ENCODE results near the gene KLHL10.

DNA sequence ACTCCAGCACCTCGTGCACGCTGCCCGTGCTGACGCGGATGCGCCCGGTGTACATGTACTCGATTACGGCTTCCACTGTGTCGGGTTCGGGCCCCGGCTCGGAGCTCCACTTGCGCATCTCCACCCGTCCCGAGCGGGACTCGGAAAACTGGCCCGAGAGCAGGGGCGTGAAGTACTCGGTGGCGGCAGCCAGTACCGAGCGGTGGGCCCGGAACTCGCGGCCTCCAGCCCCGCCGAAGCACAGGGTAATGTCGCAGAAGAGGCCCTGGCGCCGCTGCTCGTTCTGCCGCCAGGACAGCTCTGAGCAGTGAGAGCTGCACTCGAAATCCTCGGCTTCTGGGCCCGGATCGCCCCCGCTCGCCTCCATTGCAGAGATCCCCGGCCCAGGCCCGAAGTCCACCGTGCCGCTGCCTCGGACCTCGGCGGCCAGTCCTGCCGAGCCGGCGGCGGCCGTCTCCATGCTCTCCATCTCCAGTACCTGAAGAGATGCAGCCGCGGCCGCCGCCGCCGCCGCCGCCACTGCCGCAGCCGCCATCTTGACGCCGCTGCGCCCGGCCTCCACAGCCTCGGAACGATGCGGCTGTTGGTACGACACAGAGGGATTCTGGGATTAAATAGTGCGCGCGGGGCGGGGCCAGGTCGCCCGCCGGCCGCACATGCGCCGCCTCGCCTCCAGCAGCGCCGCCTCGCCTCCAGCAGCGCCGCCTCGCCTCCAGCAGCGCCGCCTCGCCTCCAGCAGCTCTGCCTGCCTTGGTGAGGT is 27.4 kb downstream of the KLHL10 start, which contains the start of gene KLHL11:
- TF ChIP-seq, protein P1, sequence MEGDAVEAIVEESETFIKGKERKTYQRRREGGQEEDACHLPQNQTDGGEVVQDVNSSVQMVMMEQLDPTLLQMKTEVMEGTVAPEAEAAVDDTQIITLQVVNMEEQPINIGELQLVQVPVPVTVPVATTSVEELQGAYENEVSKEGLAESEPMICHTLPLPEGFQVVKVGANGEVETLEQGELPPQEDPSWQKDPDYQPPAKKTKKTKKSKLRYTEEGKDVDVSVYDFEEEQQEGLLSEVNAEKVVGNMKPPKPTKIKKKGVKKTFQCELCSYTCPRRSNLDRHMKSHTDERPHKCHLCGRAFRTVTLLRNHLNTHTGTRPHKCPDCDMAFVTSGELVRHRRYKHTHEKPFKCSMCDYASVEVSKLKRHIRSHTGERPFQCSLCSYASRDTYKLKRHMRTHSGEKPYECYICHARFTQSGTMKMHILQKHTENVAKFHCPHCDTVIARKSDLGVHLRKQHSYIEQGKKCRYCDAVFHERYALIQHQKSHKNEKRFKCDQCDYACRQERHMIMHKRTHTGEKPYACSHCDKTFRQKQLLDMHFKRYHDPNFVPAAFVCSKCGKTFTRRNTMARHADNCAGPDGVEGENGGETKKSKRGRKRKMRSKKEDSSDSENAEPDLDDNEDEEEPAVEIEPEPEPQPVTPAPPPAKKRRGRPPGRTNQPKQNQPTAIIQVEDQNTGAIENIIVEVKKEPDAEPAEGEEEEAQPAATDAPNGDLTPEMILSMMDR (IDR thresholded peaks at IDR 0.05; ENCODE audit: low read depth, low read length, missing input control): peak; percentile 12
- TF ChIP-seq SP1 (IDR thresholded peaks at IDR 0.05): peak; percentile 10
- TF ChIP-seq, protein P2, sequence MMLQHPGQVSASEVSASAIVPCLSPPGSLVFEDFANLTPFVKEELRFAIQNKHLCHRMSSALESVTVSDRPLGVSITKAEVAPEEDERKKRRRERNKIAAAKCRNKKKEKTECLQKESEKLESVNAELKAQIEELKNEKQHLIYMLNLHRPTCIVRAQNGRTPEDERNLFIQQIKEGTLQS (IDR thresholded peaks at IDR 0.05): no peak
- TF ChIP-seq RAD21 (IDR thresholded peaks at IDR 0.05): no peak
- no peak for TF ChIP-seq TAF1 (conservative IDR thresholded peaks at IDR 0.05)
- no peak for TF ChIP-seq HNF4A (conservative IDR thresholded peaks at IDR 0.05)
- peak; percentile 89 for TF ChIP-seq YY1 (IDR thresholded peaks at IDR 0.05)
- TF ChIP-seq, protein P3, sequence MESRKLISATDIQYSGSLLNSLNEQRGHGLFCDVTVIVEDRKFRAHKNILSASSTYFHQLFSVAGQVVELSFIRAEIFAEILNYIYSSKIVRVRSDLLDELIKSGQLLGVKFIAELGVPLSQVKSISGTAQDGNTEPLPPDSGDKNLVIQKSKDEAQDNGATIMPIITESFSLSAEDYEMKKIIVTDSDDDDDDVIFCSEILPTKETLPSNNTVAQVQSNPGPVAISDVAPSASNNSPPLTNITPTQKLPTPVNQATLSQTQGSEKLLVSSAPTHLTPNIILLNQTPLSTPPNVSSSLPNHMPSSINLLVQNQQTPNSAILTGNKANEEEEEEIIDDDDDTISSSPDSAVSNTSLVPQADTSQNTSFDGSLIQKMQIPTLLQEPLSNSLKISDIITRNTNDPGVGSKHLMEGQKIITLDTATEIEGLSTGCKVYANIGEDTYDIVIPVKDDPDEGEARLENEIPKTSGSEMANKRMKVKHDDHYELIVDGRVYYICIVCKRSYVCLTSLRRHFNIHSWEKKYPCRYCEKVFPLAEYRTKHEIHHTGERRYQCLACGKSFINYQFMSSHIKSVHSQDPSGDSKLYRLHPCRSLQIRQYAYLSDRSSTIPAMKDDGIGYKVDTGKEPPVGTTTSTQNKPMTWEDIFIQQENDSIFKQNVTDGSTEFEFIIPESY (IDR thresholded peaks at IDR 0.05): no peak
- TF ChIP-seq EGR1 (IDR thresholded peaks at IDR 0.05; ENCODE audit: low read depth in 2 of 2): no peak
- no peak for TF ChIP-seq GABPA (IDR thresholded peaks at IDR 0.05 in 1 of 2, conservative IDR thresholded peaks at IDR 0.05 in 1 of 2)
- TF ChIP-seq JUND (IDR thresholded peaks at IDR 0.05): no peak
- TF ChIP-seq, protein P4, sequence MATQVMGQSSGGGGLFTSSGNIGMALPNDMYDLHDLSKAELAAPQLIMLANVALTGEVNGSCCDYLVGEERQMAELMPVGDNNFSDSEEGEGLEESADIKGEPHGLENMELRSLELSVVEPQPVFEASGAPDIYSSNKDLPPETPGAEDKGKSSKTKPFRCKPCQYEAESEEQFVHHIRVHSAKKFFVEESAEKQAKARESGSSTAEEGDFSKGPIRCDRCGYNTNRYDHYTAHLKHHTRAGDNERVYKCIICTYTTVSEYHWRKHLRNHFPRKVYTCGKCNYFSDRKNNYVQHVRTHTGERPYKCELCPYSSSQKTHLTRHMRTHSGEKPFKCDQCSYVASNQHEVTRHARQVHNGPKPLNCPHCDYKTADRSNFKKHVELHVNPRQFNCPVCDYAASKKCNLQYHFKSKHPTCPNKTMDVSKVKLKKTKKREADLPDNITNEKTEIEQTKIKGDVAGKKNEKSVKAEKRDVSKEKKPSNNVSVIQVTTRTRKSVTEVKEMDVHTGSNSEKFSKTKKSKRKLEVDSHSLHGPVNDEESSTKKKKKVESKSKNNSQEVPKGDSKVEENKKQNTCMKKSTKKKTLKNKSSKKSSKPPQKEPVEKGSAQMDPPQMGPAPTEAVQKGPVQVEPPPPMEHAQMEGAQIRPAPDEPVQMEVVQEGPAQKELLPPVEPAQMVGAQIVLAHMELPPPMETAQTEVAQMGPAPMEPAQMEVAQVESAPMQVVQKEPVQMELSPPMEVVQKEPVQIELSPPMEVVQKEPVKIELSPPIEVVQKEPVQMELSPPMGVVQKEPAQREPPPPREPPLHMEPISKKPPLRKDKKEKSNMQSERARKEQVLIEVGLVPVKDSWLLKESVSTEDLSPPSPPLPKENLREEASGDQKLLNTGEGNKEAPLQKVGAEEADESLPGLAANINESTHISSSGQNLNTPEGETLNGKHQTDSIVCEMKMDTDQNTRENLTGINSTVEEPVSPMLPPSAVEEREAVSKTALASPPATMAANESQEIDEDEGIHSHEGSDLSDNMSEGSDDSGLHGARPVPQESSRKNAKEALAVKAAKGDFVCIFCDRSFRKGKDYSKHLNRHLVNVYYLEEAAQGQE (IDR thresholded peaks at IDR 0.05): no peak
- TF ChIP-seq RXRA (IDR thresholded peaks at IDR 0.05): no peak
- TF ChIP-seq, protein P5, sequence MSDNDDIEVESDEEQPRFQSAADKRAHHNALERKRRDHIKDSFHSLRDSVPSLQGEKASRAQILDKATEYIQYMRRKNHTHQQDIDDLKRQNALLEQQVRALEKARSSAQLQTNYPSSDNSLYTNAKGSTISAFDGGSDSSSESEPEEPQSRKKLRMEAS (IDR thresholded peaks at IDR 0.05): no peak

All from liver (tissue), 3 donors.